Ascending aorta (tissue), 2 donors: ENCODE results near the gene PEX19. TPM values are rescaled to one million over a fixed set of nuclear protein-coding genes. Genes with fewer than 3 reads are reported as not detected.

Source experiments
- DNase-seq, 2 donors: peaks; one replicate each; pipeline ENCODE4 v3.0.0-alpha.2; 2019; ENCODE audit warnings: low spot score in 2 of 2
- H3K27ac ChIP-seq, 2 donors: fragments of 200-600 bp; sonication (generic); one replicate each; pipeline ENCODE4 v1.5.1; 2016 to 2017; ENCODE audit warnings: mild to moderate bottlenecking in 1 of 2
- H3K27me3 ChIP-seq: fragments of 200-600 bp; sonication (generic); one replicate; pipeline ENCODE4 v1.5.1; 2017
- H3K36me3 ChIP-seq, 2 donors: fragments of 200-600 bp; sonication (generic); one replicate each; pipeline ENCODE4 v1.5.1; 2016
- H3K4me1 ChIP-seq, 2 donors: fragments of 200-600 bp; sonication (generic); one replicate each; pipeline ENCODE4 v1.5.1; 2016 to 2017; ENCODE audit warnings: mild to moderate bottlenecking in 1 of 2
- H3K4me3 ChIP-seq, 2 donors: fragments of 200-600 bp; sonication (generic); one replicate each; pipeline ENCODE4 v1.5.1; 2016 to 2017; ENCODE audit warnings: mild to moderate bottlenecking in 1 of 2
- H3K9me3 ChIP-seq, 2 donors: fragments of 200-600 bp; sonication (generic); one replicate each; pipeline ENCODE4 v1.5.1; 2016
- CTCF ChIP-seq, 3 experiments: fragments of 200-600 bp in 2 of 3; fragments of 450-650 bp in 1 of 3; sonication (generic) in 2 of 3; IDR thresholded peaks; one replicate each; pipeline ENCODE4 v1.5.1; 2016 to 2019; ENCODE audit warnings: antibody characterized with exemption in 3 of 3, mild to moderate bottlenecking in 1 of 3, moderate library complexity in 1 of 3
- intact Hi-C: fragments of 100-400 bp; cut with DNase I; formaldehyde crosslinking; loops from one replicate; pipeline ENCODE4 v1.15.1; 2023
- total RNA-seq: library from RNA; depleted of rRNA; stranded (reverse); fragments of >200 nt; gene quantifications from one replicate; pipeline ENCODE4 v1.1.0, GENCODE V29; 2016

The PEX19 gene
- total RNA-seq, result 36.6 TPM

- intact Hi-C loops, result loop anchor here (1.0 to 10.0 kb wide), 4 partner anchors 24 to 500 kb away; partner anchors contain the start of gene DUSP23
Observed at GRCh38 chr1:160284782-160285344, at the start of gene PEX19. TSS of gene PEX19 (minus strand) at chr1:160285133. CDS start at chr1:160285124, 9 bp downstream.

GRCh38 chr1:160332516-160332915 is 47.6 kb upstream of the PEX19 start:
- Histone ChIP-seq H3K4me3 (no peak overlapping the region), H3K9me3 (no peaks in the 10 kb centered on the region), H3K27ac (no peak overlapping the region), H3K4me1 (no peaks in the 10 kb centered on the region), H3K27me3 (no peaks in the 10 kb centered on the region), H3K36me3 (peaks cover 78 to 87% of the 10 kb centered on the region in 2 donors)
- no peak for TF ChIP-seq CTCF (IDR thresholded peaks at IDR 0.05)
- intact Hi-C loops, result no loop called here
- DNase-seq, result no peak

More at GRCh38 chr1:160284782-160285344, at the start of gene PEX19:
- peak within 1 kb of the TSS; percentile 72 to 86 for H3K4me3 ChIP-seq
- peaks cover 35 to 43% of the 10 kb centered on the region in 2 donors for H3K36me3 ChIP-seq
- DNase-seq, result peak; percentile 65 to 96
- no peaks in the 10 kb centered on the region for H3K9me3 ChIP-seq
- TF ChIP-seq CTCF (IDR thresholded peaks at IDR 0.05), result no peak
- H3K4me1 ChIP-seq, result peaks cover 4 to 16% of the 10 kb centered on the region in 2 donors
- peak within 1 kb of the TSS; percentile 82 to 87 for H3K27ac ChIP-seq
- H3K27me3 ChIP-seq, result no peaks in the 10 kb centered on the region

GRCh38 chr1:160330119-160330518 is 45.2 kb upstream of the PEX19 start:
- Histone ChIP-seq H3K27ac (no peak overlapping the region), H3K9me3 (no peaks in the 10 kb centered on the region), H3K27me3 (no peaks in the 10 kb centered on the region), H3K4me1 (no peaks in the 10 kb centered on the region), H3K36me3 (peaks cover 89 to 99% of the 10 kb centered on the region in 2 donors), H3K4me3 (no peak overlapping the region)
- intact Hi-C loops, result no loop called here
- DNase-seq, result no peak
- no peak for TF ChIP-seq CTCF (IDR thresholded peaks at IDR 0.05)

GRCh38 chr1:160328184-160328583 is 43.3 kb upstream of the PEX19 start:
- H3K36me3 ChIP-seq, result peaks cover 87 to 98% of the 10 kb centered on the region in 2 donors
- H3K27me3 ChIP-seq, result no peaks in the 10 kb centered on the region
- H3K27ac ChIP-seq, result no peak overlapping the region
- TF ChIP-seq CTCF (IDR thresholded peaks at IDR 0.05), result no peak
- intact Hi-C loops, result no loop called here
- DNase-seq, result no peak
- H3K9me3 ChIP-seq, result no peaks in the 10 kb centered on the region
- H3K4me1 ChIP-seq, result no peaks in the 10 kb centered on the region
- H3K4me3 ChIP-seq, result no peak overlapping the region

GRCh38 chr1:160326418-160326817 is 41.5 kb upstream of the PEX19 start:
- intact Hi-C loops, result no loop called here
- TF ChIP-seq CTCF (IDR thresholded peaks at IDR 0.05), result no peak
- Histone ChIP-seq H3K9me3 (no peaks in the 10 kb centered on the region), H3K36me3 (peaks cover 80 to 92% of the 10 kb centered on the region in 2 donors), H3K27ac (no peak overlapping the region), H3K4me3 (no peak overlapping the region), H3K4me1 (no peaks in the 10 kb centered on the region), H3K27me3 (no peaks in the 10 kb centered on the region)
- DNase-seq, result no peak
